Neutrophil (primary cell): ENCODE data around the gene DAD1.
A peak's percentile ranks its signal among the peaks of the same experiment; 100 is the strongest.
"Not testable (repeated sequence)": the region's sequence is repeated elsewhere in the genome, so short reads cannot be mapped to it uniquely, and the experiment has no call there.

Experiments
- H3K27ac ChIP-seq: fragments of 200-600 bp; sonication (generic); 2 replicates; pipeline ENCODE4 v1.5.1; 2016; ENCODE audit warnings: mild to moderate bottlenecking, moderate library complexity
- H3K27me3 ChIP-seq: fragments of 200-600 bp; sonication (generic); 2 replicates; pipeline ENCODE4 v1.6.0; 2016; ENCODE audit warnings: mild to moderate bottlenecking
- H3K36me3 ChIP-seq: fragments of 200-600 bp; sonication (generic); 2 replicates; pipeline ENCODE4 v1.5.1; 2017
- H3K4me1 ChIP-seq, 2 experiments: fragments of 200-600 bp in 1 of 2; sonication (generic) in 1 of 2; 1 replicate in 1 of 2; 2 replicates in 1 of 2; pipeline versions ENCODE4 v1.5.1 to v1.6.1; 2013 to 2016; ENCODE audit warnings: low read depth in 1 of 2, low read length in 1 of 2, mild to moderate bottlenecking in 1 of 2, moderate library complexity in 1 of 2; ENCODE audit not compliant: control insufficient read depth in 1 of 2, insufficient read depth in 1 of 2
- H3K4me3 ChIP-seq, 2 experiments: fragments of 200-600 bp in 1 of 2; sonication (generic) in 1 of 2; 1 replicate in 1 of 2; 2 replicates in 1 of 2; pipeline ENCODE4 v1.5.1; 2013 to 2016; ENCODE audit warnings: low read depth in 1 of 2, low read length in 1 of 2, mild to moderate bottlenecking in 1 of 2, moderate library complexity in 1 of 2
- H3K9me3 ChIP-seq: fragments of 200-600 bp; sonication (generic); 2 replicates; pipeline ENCODE4 v1.5.1; 2016
- TF ChIP-seq, protein P1 (sequence below): fragments of 200-600 bp; sonication (generic); IDR thresholded peaks from 2 replicates; pipeline ENCODE4 v1.5.1; 2016; ENCODE audit warnings: antibody characterized with exemption

DAD1 gene

DNA sequence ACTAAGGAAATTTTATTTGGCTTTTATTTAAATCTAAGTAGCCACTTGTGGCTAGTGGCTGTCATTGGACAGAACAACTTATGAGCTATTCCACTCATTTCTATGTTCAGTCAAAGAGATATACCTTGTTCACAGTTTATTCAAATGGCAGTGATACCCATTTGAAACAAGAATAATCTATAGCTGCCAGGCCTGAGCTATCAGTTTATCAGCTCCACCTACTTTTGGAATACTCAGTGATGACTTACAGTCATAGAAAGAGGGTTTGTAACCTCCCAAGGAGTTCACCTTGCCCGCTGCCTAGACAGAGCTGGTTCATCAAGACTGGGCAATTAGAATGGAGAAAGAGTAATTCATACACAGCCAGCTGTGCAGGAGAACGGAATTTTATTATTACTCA lies 4.6 kb upstream of the DAD1 start:
- no peak overlapping the region for H3K4me3 ChIP-seq
- no peaks in the 10 kb centered on the region for H3K36me3 ChIP-seq
- TF ChIP-seq, protein P1, sequence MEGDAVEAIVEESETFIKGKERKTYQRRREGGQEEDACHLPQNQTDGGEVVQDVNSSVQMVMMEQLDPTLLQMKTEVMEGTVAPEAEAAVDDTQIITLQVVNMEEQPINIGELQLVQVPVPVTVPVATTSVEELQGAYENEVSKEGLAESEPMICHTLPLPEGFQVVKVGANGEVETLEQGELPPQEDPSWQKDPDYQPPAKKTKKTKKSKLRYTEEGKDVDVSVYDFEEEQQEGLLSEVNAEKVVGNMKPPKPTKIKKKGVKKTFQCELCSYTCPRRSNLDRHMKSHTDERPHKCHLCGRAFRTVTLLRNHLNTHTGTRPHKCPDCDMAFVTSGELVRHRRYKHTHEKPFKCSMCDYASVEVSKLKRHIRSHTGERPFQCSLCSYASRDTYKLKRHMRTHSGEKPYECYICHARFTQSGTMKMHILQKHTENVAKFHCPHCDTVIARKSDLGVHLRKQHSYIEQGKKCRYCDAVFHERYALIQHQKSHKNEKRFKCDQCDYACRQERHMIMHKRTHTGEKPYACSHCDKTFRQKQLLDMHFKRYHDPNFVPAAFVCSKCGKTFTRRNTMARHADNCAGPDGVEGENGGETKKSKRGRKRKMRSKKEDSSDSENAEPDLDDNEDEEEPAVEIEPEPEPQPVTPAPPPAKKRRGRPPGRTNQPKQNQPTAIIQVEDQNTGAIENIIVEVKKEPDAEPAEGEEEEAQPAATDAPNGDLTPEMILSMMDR, result no peak
- no peaks in the 10 kb centered on the region for H3K9me3 ChIP-seq
- H3K27me3 ChIP-seq, result peaks cover 49% of the 10 kb centered on the region
- peaks cover 17 to 26% of the 10 kb centered on the region in 2 experiments for H3K4me1 ChIP-seq
- no peak overlapping the region for H3K27ac ChIP-seq

DNA sequence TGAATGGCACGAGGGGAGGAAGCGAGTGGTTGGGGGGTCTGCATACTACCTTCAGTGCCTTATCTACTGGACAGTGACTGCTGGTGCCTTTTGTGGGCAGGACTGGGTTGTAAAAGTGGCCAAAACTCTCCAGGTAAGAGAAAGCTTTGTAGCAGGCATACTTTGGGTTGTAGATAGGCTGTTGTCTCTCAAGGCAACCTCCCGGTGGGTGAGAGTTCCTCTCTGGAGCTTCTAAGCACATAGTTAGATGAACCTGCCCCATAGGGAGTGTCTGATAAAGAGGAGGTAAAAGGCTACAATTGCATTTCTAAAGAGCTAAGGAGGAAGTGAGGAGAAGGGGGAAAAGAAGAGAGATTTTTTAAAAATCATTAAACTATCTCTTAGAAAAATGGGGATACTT lies 4.2 kb upstream of the DAD1 start:
- Histone ChIP-seq H3K27ac (no peak overlapping the region), H3K9me3 (no peaks in the 10 kb centered on the region), H3K4me3 (no peak overlapping the region), H3K36me3 (no peaks in the 10 kb centered on the region), H3K27me3 (peaks cover 49% of the 10 kb centered on the region), H3K4me1 (peaks cover 21 to 28% of the 10 kb centered on the region in 2 experiments)
- TF ChIP-seq, protein P1, result no peak

DNA sequence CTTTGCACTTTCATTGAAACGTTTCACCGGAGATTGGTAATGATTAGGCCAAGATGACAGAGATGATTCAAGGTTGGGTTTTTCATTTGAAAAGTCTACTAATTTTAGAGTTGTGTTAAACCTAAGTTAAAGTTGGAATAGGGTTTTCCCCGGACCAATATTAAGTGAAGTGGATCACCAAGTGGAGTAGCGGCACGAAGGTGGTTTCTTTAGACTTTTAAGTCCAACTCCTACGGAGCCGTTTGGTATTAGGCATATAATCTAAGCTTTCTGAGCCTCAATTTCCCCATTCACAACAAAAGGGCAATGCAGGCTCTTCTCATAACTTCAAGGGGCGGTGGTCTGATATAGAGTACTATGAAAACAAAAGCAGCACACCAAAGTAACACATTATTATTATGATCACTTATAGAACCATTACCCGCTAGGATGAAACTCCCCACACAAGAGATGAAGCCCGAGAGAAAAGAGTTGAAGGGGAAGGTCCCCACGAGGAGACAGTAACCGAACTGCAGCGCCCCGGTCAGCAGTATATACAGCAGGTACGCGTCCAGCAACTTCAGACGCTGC lies 413 bp downstream of the DAD1 start:
- TF ChIP-seq, protein P1, result no peak
- peak overlapping the region; percentile 89 for H3K27ac ChIP-seq
- peaks cover 15% of the 10 kb centered on the region for H3K27me3 ChIP-seq
- H3K4me3 ChIP-seq, result peak overlapping the region; percentile 82 to 93
- H3K36me3 ChIP-seq, result no peaks in the 10 kb centered on the region
- H3K4me1 ChIP-seq, result peaks cover 20 to 24% of the 10 kb centered on the region in 2 experiments
- no peaks in the 10 kb centered on the region for H3K9me3 ChIP-seq

DNA sequence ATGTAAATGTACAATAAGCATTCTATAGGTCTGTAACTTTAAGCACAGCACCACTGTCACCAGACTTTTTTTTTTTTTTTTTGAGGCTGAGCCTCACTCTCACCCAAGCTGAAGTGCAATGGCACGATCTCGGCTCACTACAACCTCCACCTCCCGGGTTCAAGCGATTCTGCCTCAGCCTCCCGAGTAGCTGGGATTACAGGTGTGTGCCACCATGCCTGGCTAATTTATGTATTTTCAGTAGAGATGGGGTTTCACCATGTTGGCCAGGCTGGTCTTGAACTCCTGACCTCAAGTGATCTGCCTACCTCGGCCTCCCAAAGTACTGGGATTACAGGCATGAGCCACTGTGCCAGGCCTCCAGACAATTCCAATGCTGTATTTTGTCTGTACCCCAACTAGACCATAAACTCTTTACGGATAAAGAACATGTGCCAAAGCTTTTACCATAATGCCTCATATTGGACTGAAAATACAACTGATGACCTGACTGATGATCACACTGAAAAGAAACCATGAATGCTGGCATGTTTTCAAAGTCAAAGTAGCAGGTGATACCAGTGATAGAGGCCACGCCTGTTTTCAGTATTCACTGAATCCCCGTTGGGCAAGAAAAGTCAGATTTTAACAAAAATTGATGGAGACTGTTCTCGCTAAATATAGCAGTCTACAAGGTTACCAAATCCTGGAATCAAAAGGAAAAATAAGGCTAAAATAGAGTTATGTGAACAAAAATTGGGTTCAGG lies 1.2 kb downstream of the DAD1 start:
- Histone ChIP-seq H3K4me1 (peaks cover 24% of the 10 kb centered on the region in 2 experiments), H3K27ac (peak overlapping the region; percentile 89), H3K4me3 (peak overlapping the region; percentile 82 to 93)
- H3K27me3 ChIP-seq, H3K9me3 ChIP-seq, H3K36me3 ChIP-seq: not testable (repeated sequence)

DNA sequence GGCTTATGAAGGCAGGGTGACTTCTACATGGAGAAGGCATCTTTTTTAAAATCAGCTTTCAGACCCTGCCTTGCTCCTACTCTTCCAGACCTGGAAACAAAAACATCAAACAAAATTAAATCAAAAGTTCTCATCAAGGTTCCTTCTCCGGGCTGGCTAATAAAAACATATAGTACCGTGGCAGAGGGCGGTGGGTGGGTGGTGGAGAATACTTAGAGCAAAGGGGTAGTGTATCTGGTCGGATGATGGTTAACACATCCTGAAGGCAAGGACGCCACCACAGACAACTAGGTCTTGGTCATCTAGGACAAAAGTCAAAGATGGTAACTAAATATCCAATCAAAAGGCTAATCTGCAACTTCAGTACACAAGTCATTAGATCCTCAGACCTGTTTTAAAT lies 1.8 kb downstream of the DAD1 start:
- no peak overlapping the region for H3K4me3 ChIP-seq
- TF ChIP-seq, protein P1, result no peak
- H3K36me3 ChIP-seq, result no peaks in the 10 kb centered on the region
- H3K27ac ChIP-seq, result no peak overlapping the region
- no peaks in the 10 kb centered on the region for H3K9me3 ChIP-seq
- H3K4me1 ChIP-seq, result peaks cover 24% of the 10 kb centered on the region in 2 experiments
- peaks cover 3% of the 10 kb centered on the region for H3K27me3 ChIP-seq

DNA sequence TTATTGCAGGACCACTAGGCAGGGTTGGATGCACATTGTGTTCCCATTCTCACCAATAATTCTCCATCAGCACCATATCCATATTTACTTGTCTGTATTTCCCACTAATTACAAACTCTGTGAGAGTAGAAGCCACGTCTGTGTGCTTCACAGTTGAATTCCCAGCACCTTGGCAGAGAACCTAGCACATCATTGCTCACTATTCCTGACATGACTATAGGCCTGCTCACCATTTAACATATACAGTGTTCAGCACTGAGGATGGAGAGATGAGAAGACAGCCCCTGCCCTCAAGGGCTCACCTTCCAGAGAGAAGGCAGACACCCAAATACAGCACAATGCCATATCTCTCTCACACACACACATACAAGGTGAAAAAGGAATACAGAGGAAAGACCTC lies 5.0 kb downstream of the DAD1 start:
- Histone ChIP-seq H3K27me3 (no peaks in the 10 kb centered on the region), H3K36me3 (no peaks in the 10 kb centered on the region), H3K4me1 (peaks cover 12 to 15% of the 10 kb centered on the region in 2 experiments), H3K4me3 (no peak overlapping the region), H3K9me3 (no peaks in the 10 kb centered on the region), H3K27ac (no peak overlapping the region)
- TF ChIP-seq, protein P1, result no peak
